ENCODE results near the gene TATDN2. TPM values are rescaled to one million over a fixed set of nuclear protein-coding genes. Genes with fewer than 3 reads are reported as not detected.
"Not testable (repeated sequence)": the region's sequence is repeated elsewhere in the genome, so short reads cannot be mapped to it uniquely, and the experiment has no call there.

The TATDN2 gene
- total RNA-seq, 1 donor = 19.2 TPM

DNA sequence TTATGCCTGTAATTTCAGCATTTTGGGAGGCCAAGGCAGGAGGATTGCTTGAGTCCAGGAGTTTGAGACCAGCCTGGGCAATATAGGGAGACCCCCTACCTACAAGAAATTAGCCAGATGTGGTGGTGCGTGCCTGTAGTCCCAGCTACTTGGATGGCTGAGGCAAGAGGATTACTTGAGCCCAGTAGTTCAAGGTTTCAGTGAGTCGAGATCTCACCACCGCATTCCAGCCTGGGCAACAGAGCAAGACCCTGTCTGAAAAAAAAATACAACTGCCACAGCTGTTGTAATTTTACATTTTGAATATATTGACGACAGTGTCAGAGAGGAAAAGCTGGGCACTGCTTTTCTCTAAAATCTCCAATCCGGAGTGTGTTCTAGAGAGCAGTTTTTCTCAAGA, 21.2 kb downstream of the TATDN2 start:
- Histone ChIP-seq H4K20me1 (ENCODE audit: insufficient read depth, low read length) (peaks cover 19% of the 10 kb centered on the region), H3K4me2 (ENCODE audit: insufficient read depth, low read length) (no peak overlapping the region), H3K9me3 (ENCODE audit: low read depth, low read length) (no peaks in the 10 kb centered on the region), H3K4me3 (ENCODE audit: insufficient read depth, low read length) (no peak overlapping the region), H2AFZ (ENCODE audit: low read length) (no peak overlapping the region), H3K27me3 (ENCODE audit: insufficient read depth, low read length) (no peaks in the 10 kb centered on the region), H3K36me3 (ENCODE audit: insufficient read depth, low read length) (peaks cover 31% of the 10 kb centered on the region), H3K27ac (ENCODE audit: low read depth, low read length) (no peak overlapping the region), H3K4me1 (ENCODE audit: insufficient read depth, low read length) (no peaks in the 10 kb centered on the region), H3K79me2 (ENCODE audit: insufficient read depth, low read length) (peaks cover 95% of the 10 kb centered on the region)
- no peak for DNase-seq (ENCODE audit: insufficient read length, low spot score, missing footprints)
- TF ChIP-seq, protein P1, sequence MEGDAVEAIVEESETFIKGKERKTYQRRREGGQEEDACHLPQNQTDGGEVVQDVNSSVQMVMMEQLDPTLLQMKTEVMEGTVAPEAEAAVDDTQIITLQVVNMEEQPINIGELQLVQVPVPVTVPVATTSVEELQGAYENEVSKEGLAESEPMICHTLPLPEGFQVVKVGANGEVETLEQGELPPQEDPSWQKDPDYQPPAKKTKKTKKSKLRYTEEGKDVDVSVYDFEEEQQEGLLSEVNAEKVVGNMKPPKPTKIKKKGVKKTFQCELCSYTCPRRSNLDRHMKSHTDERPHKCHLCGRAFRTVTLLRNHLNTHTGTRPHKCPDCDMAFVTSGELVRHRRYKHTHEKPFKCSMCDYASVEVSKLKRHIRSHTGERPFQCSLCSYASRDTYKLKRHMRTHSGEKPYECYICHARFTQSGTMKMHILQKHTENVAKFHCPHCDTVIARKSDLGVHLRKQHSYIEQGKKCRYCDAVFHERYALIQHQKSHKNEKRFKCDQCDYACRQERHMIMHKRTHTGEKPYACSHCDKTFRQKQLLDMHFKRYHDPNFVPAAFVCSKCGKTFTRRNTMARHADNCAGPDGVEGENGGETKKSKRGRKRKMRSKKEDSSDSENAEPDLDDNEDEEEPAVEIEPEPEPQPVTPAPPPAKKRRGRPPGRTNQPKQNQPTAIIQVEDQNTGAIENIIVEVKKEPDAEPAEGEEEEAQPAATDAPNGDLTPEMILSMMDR (IDR thresholded peaks at IDR 0.05; ENCODE audit: extremely low read depth, low read depth, low read length) = no peak

DNA sequence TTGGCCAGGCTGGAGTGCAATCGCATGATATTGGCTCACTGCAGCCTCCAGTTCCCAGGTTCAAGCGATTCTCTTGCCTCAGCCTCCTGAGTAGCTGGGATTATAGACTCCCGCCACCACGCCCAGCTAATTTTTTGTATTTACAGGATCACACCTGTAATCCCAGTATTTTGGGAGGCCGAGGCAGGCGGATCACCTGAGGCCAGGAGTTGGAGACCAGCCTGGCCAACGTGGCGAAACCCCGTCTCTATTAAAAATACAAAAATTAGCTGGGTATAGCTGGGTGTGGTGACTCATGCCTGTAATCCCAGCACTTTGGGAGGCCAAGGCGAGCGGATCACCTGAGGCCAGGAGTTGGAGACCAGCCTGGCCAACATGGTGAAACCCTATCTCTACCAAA, 24.2 kb downstream of the TATDN2 start:
- DNase-seq (ENCODE audit: insufficient read length, low spot score, missing footprints); H3K9me3 ChIP-seq (ENCODE audit: low read depth, low read length); H3K4me3 ChIP-seq (ENCODE audit: insufficient read depth, low read length); H3K4me2 ChIP-seq (ENCODE audit: insufficient read depth, low read length); H2AFZ ChIP-seq (ENCODE audit: low read length); H3K27me3 ChIP-seq (ENCODE audit: insufficient read depth, low read length); H3K27ac ChIP-seq (ENCODE audit: low read depth, low read length); H3K4me1 ChIP-seq (ENCODE audit: insufficient read depth, low read length): not testable (repeated sequence)
- Histone ChIP-seq H3K79me2 (ENCODE audit: insufficient read depth, low read length) (peaks cover 96% of the 10 kb centered on the region), H4K20me1 (ENCODE audit: insufficient read depth, low read length) (peaks cover 27% of the 10 kb centered on the region), H3K36me3 (ENCODE audit: insufficient read depth, low read length) (peaks cover 37% of the 10 kb centered on the region)

DNA sequence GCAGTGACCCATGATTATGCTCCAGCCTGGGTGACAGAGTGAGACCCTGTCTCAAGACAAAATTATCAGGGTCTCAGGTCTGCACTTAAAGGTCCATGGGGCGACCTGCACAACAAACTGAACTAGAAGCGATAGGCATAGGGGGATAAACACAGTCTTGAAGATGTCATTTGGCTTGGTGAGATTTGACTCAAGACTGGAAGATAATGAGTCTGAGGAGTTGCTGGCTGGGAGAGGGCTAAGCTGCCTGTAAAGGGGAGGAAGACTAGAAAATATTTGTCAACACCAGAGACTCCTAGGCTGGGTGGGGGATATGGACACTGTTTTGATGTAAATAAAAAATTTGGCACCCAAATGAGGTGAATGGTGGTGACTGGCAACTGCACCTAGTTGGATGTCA, 24.7 kb downstream of the TATDN2 start:
- Histone ChIP-seq H3K27ac (ENCODE audit: low read depth, low read length) (no peak overlapping the region), H3K4me2 (ENCODE audit: insufficient read depth, low read length) (no peak overlapping the region), H3K36me3 (ENCODE audit: insufficient read depth, low read length) (peaks cover 41% of the 10 kb centered on the region), H3K9me3 (ENCODE audit: low read depth, low read length) (no peaks in the 10 kb centered on the region), H3K4me1 (ENCODE audit: insufficient read depth, low read length) (no peaks in the 10 kb centered on the region), H3K4me3 (ENCODE audit: insufficient read depth, low read length) (no peak overlapping the region), H2AFZ (ENCODE audit: low read length) (no peak overlapping the region), H3K79me2 (ENCODE audit: insufficient read depth, low read length) (peaks cover 95% of the 10 kb centered on the region), H4K20me1 (ENCODE audit: insufficient read depth, low read length) (peaks cover 27% of the 10 kb centered on the region), H3K27me3 (ENCODE audit: insufficient read depth, low read length) (no peaks in the 10 kb centered on the region)
- DNase-seq (ENCODE audit: insufficient read length, low spot score, missing footprints) = no peak
- TF ChIP-seq, protein P1 (IDR thresholded peaks at IDR 0.05; ENCODE audit: extremely low read depth, low read depth, low read length) = no peak

DNA sequence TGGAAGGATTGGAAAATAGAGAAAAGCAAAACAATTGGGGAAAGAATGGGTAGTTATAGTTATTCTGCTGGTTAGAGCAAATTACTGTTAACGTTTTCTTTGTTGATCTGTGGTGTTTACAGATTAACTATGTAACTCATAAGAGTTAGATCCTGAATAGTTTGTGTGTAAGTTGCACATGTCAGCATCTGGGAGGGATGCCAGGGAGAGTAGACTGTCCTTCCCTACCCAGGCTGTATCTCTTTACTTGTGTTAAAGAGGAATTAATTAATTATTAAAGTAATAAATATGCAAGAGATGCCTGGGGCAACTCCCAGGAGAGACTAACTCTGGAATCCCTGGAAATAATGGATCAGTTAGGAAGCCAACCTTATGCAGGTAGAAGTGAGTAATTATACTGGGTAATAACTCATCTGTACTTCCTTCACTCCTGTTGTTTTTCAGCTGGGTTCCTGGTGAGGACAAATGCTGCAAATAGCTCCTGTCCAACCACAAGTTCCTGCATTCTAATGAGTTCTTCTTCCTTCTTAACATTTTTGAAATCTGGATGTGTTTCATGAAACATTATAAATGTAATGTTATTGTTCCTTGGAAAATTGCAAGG, 25.5 kb downstream of the TATDN2 start:
- Histone ChIP-seq H3K27me3 (ENCODE audit: insufficient read depth, low read length) (no peaks in the 10 kb centered on the region), H2AFZ (ENCODE audit: low read length) (no peak overlapping the region), H4K20me1 (ENCODE audit: insufficient read depth, low read length) (peaks cover 27% of the 10 kb centered on the region), H3K4me2 (ENCODE audit: insufficient read depth, low read length) (no peak overlapping the region), H3K36me3 (ENCODE audit: insufficient read depth, low read length) (peaks cover 45% of the 10 kb centered on the region), H3K4me3 (ENCODE audit: insufficient read depth, low read length) (no peak overlapping the region), H3K79me2 (ENCODE audit: insufficient read depth, low read length) (peaks cover 87% of the 10 kb centered on the region), H3K9me3 (ENCODE audit: low read depth, low read length) (no peaks in the 10 kb centered on the region), H3K4me1 (ENCODE audit: insufficient read depth, low read length) (no peaks in the 10 kb centered on the region), H3K27ac (ENCODE audit: low read depth, low read length) (no peak overlapping the region)
- no peak for DNase-seq (ENCODE audit: insufficient read length, low spot score, missing footprints)
- TF ChIP-seq, protein P1 (IDR thresholded peaks at IDR 0.05; ENCODE audit: extremely low read depth, low read depth, low read length) = no peak
